ENCODE data around the gene HBA2. TPM values are rescaled to one million over a fixed set of nuclear protein-coding genes. Genes with fewer than 3 reads are reported as not detected.
"Not testable (repeated sequence)": the region's sequence is repeated elsewhere in the genome, so short reads cannot be mapped to it uniquely, and the experiment has no call there.

HBA2 gene
- total and polyA plus RNA-seq, 2 of the 4 experiments (the other 2 are of a cell fraction), result not detected

DNA sequence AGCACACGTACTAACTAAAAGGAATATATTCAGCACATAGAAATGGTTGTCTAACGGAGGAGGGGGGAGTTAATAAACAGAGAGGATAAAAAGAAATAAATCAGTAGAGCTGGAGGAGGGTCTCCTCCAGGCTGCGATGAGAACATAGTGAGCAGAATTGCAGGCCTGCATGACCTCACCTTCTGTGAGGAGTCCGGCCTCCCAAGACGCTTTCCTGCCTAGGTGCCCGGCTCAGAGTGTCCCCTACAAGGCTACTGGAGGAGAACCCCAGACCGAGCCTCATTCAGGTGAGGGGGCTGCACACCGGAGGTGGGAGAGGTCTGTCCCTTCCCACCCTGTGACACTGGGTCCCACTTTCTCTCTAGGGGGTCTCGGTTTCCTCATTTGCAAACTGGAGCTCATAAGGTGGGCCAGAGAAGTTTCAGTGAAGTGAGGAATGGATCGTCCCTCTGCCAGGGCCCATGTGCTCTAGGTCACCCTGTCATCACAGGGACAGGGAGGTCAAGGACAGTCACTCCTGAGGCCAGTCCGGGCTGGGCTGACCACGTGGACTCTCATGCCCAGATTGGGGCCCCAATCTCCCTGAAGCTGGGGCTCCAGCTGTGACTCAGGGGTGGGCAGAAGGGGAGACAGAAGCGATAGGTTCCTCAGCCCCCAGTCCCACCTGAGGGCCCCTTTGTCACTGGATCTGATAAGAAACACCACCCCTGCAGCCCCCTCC is 10.2 kb upstream of the HBA2 start:
- DNase-seq (no peak), ATAC-seq (ENCODE audit: low read depth) (no peak)
- Histone ChIP-seq H3K4me3 (ENCODE audit: insufficient read depth, low read depth, low read length) (no peak overlapping the region), H3K56ac (ENCODE audit: extremely low read depth, insufficient read depth, low read length) (no peak overlapping the region), H3K9ac (ENCODE audit: low read depth, low read length) (no peak overlapping the region), H2BK15ac (ENCODE audit: low read depth, low read length) (no peak overlapping the region), H3K4ac (ENCODE audit: low read depth, low read length) (no peak overlapping the region), H2AK9ac (replicated peaks; ENCODE audit: low read depth, low read length, poor library complexity) (no peak overlapping the region), H3K14ac (replicated peaks; ENCODE audit: low read depth, low read length) (no peak overlapping the region), H3K27me3 (ENCODE audit: control insufficient read depth, insufficient read depth, low read length) (peaks cover 51% of the 10 kb centered on the region), H3K36me3 (ENCODE audit: control insufficient read depth, insufficient read depth, low read length) (no peaks in the 10 kb centered on the region), H2BK120ac (ENCODE audit: low read depth, low read length) (no peak overlapping the region), H4K20me1 (ENCODE audit: insufficient read depth, low read length) (peaks cover 5% of the 10 kb centered on the region; the same call in 1 of the 2 replicates), H3K9me1 (ENCODE audit: insufficient read depth, low read length) (no peaks in the 10 kb centered on the region), H3K23ac (ENCODE audit: low read depth, low read length) (no peak overlapping the region; the same call in 1 of the 2 replicates), H4K8ac (ENCODE audit: low read depth in 2 of 2, low read length in 2 of 2) (no peak overlapping the region), H3K27ac (ENCODE audit: insufficient read depth, low read length) (no peak overlapping the region), H3K9me3 (ENCODE audit: control insufficient read depth, insufficient read depth, low read length) (no peaks in the 10 kb centered on the region; the same call in none of the 2 replicates), H2AFZ (replicated peaks; ENCODE audit: low read length, poor library complexity) (no peak overlapping the region), H2AK5ac (ENCODE audit: low read depth, low read length) (no peak overlapping the region), H3K4me1 (ENCODE audit: control insufficient read depth, insufficient read depth, low read length) (no peaks in the 10 kb centered on the region; the same call in 1 of the 2 replicates), H3K4me2 (ENCODE audit: low read depth, low read length) (no peak overlapping the region), H2BK5ac (ENCODE audit: low read depth, low read length, poor library complexity, severe bottlenecking) (no peak overlapping the region), H2BK20ac (ENCODE audit: low read depth, low read length) (no peak overlapping the region), H4K5ac (ENCODE audit: low read depth, low read length) (no peak overlapping the region), H3K79me1 (ENCODE audit: low read depth in 1 of 2, low read length in 2 of 2) (no peaks in the 10 kb centered on the region), H3K18ac (ENCODE audit: low read depth, low read length) (no peak overlapping the region), H4K91ac (ENCODE audit: insufficient read depth, low read depth, low read length) (no peak overlapping the region)
- no TSS peak for BruUV-seq (replicated peaks)
- TF ChIP-seq CHD1 (IDR thresholded peaks at IDR 0.05; ENCODE audit: low read depth, low read length), result no peak
- no peak for TF ChIP-seq POLR2A (IDR thresholded peaks at IDR 0.05; ENCODE audit: low read depth, low read length)
- TF ChIP-seq NFE2L2 (IDR thresholded peaks at IDR 0.05; ENCODE audit: low read depth, low read length), result no peak
- in situ Hi-C loops (cut with MboI; ENCODE audit: low sequenced_read_pairs) (no loop called here), intact Hi-C loops (cut with micrococcal nuclease) (no loop called here), dilution Hi-C loops (cut with HindIII; ENCODE audit: low sequenced_read_pairs, unreplicated experiment) (no loop called here)
- ChIA-PET CTCF (no interaction called here), POLR2A (ENCODE audit: unreplicated experiment) (no interaction called here)
- 80% methylated on average over 1 of the region's 13 CpGs; no CpG with 5 or more reads in 1 of the 2 experiments for WGBS, 2 experiments (ENCODE audit: extremely low coverage in 2 of 2, insufficient read length in 1 of 2)

DNA sequence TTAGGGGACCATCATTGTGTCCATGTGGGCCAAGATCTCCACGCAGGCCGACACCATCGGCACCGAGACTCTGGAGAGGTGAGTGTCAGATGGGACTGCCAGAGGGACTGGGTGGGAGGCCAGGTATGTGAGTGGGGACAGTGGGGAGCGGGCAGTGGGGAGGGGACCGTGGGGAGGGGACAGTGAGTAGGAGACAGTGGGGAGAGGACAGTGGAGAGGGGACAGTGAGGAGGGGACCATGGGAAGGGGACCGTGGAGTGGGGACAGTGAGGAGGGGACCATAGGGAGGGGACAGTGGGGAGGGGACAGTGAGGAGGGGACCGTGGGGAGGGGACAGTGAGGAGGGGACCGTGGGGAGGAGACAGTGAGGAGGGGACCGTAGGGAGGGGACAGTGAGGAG is 9.5 kb upstream of the HBA2 start:
- H4K5ac ChIP-seq (ENCODE audit: low read depth, low read length); H2AFZ ChIP-seq (replicated peaks; ENCODE audit: low read length, poor library complexity); H2AK9ac ChIP-seq (replicated peaks; ENCODE audit: low read depth, low read length, poor library complexity); intact Hi-C loops (cut with micrococcal nuclease); H2AK5ac ChIP-seq (ENCODE audit: low read depth, low read length); H3K79me1 ChIP-seq (ENCODE audit: low read depth in 1 of 2, low read length in 2 of 2); H2BK5ac ChIP-seq (ENCODE audit: low read depth, low read length, poor library complexity, severe bottlenecking); H2BK15ac ChIP-seq (ENCODE audit: low read depth, low read length); H4K20me1 ChIP-seq (ENCODE audit: insufficient read depth, low read length); CTCF ChIA-PET; H3K4me2 ChIP-seq (ENCODE audit: low read depth, low read length); H3K56ac ChIP-seq (ENCODE audit: extremely low read depth, insufficient read depth, low read length); ATAC-seq (ENCODE audit: low read depth); POLR2A ChIA-PET (ENCODE audit: unreplicated experiment); H3K9me1 ChIP-seq (ENCODE audit: insufficient read depth, low read length); H3K4me1 ChIP-seq (ENCODE audit: control insufficient read depth, insufficient read depth, low read length); H4K91ac ChIP-seq (ENCODE audit: insufficient read depth, low read depth, low read length); dilution Hi-C loops (cut with HindIII; ENCODE audit: low sequenced_read_pairs, unreplicated experiment); H3K36me3 ChIP-seq (ENCODE audit: control insufficient read depth, insufficient read depth, low read length); H2BK120ac ChIP-seq (ENCODE audit: low read depth, low read length); H3K23ac ChIP-seq (ENCODE audit: low read depth, low read length); in situ Hi-C loops (cut with MboI; ENCODE audit: low sequenced_read_pairs); H3K27ac ChIP-seq (ENCODE audit: insufficient read depth, low read length); DNase-seq; H3K9ac ChIP-seq (ENCODE audit: low read depth, low read length); H2BK20ac ChIP-seq (ENCODE audit: low read depth, low read length); H4K8ac ChIP-seq (ENCODE audit: low read depth in 2 of 2, low read length in 2 of 2); H3K4ac ChIP-seq (ENCODE audit: low read depth, low read length); H3K18ac ChIP-seq (ENCODE audit: low read depth, low read length); H3K4me3 ChIP-seq (ENCODE audit: insufficient read depth, low read depth, low read length); BruUV-seq (replicated peaks); H3K14ac ChIP-seq (replicated peaks; ENCODE audit: low read depth, low read length); H3K9me3 ChIP-seq (ENCODE audit: control insufficient read depth, insufficient read depth, low read length): not testable (repeated sequence)
- 90% methylated on average over 2 of the region's 10 CpGs; no CpG with 5 or more reads in 1 of the 2 experiments for WGBS, 2 experiments (ENCODE audit: extremely low coverage in 2 of 2, insufficient read length in 1 of 2)
- H3K27me3 ChIP-seq (ENCODE audit: control insufficient read depth, insufficient read depth, low read length), result peaks cover 55% of the 10 kb centered on the region
